Osteoblast (primary cell): Measurements from ENCODE around the gene SHC2. TPM values are rescaled to one million over a fixed set of nuclear protein-coding genes. Genes with fewer than 3 reads are reported as not detected.
A peak's percentile ranks its signal among the peaks of the same experiment; 100 is the strongest.
"Not testable (repeated sequence)": the region's sequence is repeated elsewhere in the genome, so short reads cannot be mapped to it uniquely, and the experiment has no call there.

Experiments used
- DNase-seq: peaks from one replicate; pipeline ENCODE4 v3.0.0; 2011; ENCODE audit warnings: low spot score, mixed read lengths; ENCODE audit not compliant: insufficient read length; ENCODE audit errors: missing footprints
- H2AFZ ChIP-seq: 2 replicates; pipeline ENCODE4 v1.6.0; 2011; ENCODE audit warnings: mild to moderate bottlenecking, low read length
- H3K27ac ChIP-seq: 2 replicates; pipeline ENCODE4 v1.5.1; 2011; ENCODE audit warnings: mild to moderate bottlenecking, low read depth, low read length, moderate library complexity
- H3K27me3 ChIP-seq: 2 replicates; pipeline ENCODE4 v1.6.0; 2012; ENCODE audit warnings: mild to moderate bottlenecking, control low read depth, inconsistent platforms, low read length, moderate library complexity; ENCODE audit not compliant: insufficient read depth
- H3K36me3 ChIP-seq: 2 replicates; pipeline ENCODE4 v1.5.1; 2011; ENCODE audit warnings: mild to moderate bottlenecking, low read length, control low read depth, moderate library complexity; ENCODE audit not compliant: insufficient read depth
- H3K4me1 ChIP-seq: 2 replicates; pipeline ENCODE4 v1.5.1; 2011; ENCODE audit warnings: mild to moderate bottlenecking, low read length, control low read depth, moderate library complexity; ENCODE audit not compliant: insufficient read depth
- H3K4me2 ChIP-seq: 2 replicates; pipeline ENCODE4 v1.6.0; 2011; ENCODE audit warnings: mild to moderate bottlenecking, low read length; ENCODE audit not compliant: insufficient read depth
- H3K4me3 ChIP-seq: fragments of 200-600 bp; sonication (generic); 3 replicates; pipeline ENCODE4 v1.5.1; 2012; ENCODE audit warnings: mild to moderate bottlenecking, low read length, inconsistent platforms; ENCODE audit not compliant: insufficient read depth
- H3K79me2 ChIP-seq: 2 replicates; pipeline ENCODE4 v1.6.0; 2012; ENCODE audit warnings: mild to moderate bottlenecking, low read length, control low read depth, inconsistent platforms; ENCODE audit not compliant: insufficient read depth
- H3K9me3 ChIP-seq: 2 replicates; pipeline ENCODE4 v1.5.1; 2011; ENCODE audit warnings: low read depth, low read length, control low read depth
- H4K20me1 ChIP-seq: 2 replicates; pipeline ENCODE4 v1.6.0; 2012; ENCODE audit warnings: mild to moderate bottlenecking, low read length, control low read depth; ENCODE audit not compliant: insufficient read depth
- total RNA-seq: library from RNA; depleted of rRNA; stranded (reverse); fragments of >200 nt; gene quantifications from 2 replicates; pipeline ENCODE4 v1.2.3, GENCODE V29; 2012
- TF ChIP-seq, protein P1 (sequence below): IDR thresholded peaks from 2 replicates; pipeline ENCODE4 v1.5.1; 2011; ENCODE audit warnings: mild to moderate bottlenecking, low read depth, low read length, moderate library complexity; ENCODE audit errors: extremely low read depth

SHC2 gene
- total RNA-seq, 1 donor, result 0.36 TPM

DNA sequence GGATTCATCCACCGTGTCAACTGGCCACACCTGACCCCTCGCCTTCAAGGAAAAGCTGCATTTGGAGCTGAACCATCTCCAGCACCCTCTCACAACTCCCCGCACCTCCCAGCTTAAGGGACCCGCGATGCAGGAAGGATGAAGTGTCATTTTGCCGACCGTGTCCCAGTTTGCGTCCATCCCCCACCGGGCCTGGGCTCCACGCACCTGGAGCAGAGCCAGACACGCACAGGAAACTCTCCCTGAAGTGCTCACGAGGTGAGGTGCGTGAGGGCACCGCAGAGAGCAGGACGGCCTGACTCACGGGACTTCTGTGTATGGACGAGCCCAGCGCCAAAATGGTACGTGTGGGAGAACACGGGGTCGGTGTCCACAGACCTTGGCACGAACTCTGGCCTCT is 7.2 kb downstream of the SHC2 start:
- no peaks in the 10 kb centered on the region for H3K79me2 ChIP-seq
- no peaks in the 10 kb centered on the region for H3K4me1 ChIP-seq
- no peak overlapping the region for H3K27ac ChIP-seq
- no peaks in the 10 kb centered on the region for H3K9me3 ChIP-seq
- no peaks in the 10 kb centered on the region for H4K20me1 ChIP-seq
- no peaks in the 10 kb centered on the region for H3K36me3 ChIP-seq
- TF ChIP-seq, protein P1, sequence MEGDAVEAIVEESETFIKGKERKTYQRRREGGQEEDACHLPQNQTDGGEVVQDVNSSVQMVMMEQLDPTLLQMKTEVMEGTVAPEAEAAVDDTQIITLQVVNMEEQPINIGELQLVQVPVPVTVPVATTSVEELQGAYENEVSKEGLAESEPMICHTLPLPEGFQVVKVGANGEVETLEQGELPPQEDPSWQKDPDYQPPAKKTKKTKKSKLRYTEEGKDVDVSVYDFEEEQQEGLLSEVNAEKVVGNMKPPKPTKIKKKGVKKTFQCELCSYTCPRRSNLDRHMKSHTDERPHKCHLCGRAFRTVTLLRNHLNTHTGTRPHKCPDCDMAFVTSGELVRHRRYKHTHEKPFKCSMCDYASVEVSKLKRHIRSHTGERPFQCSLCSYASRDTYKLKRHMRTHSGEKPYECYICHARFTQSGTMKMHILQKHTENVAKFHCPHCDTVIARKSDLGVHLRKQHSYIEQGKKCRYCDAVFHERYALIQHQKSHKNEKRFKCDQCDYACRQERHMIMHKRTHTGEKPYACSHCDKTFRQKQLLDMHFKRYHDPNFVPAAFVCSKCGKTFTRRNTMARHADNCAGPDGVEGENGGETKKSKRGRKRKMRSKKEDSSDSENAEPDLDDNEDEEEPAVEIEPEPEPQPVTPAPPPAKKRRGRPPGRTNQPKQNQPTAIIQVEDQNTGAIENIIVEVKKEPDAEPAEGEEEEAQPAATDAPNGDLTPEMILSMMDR, result no peak
- no peak overlapping the region for H2AFZ ChIP-seq
- H3K27me3 ChIP-seq, result no peaks in the 10 kb centered on the region
- H3K4me2 ChIP-seq, result no peak overlapping the region
- DNase-seq, result peak; percentile 84
- no peak overlapping the region for H3K4me3 ChIP-seq

DNA sequence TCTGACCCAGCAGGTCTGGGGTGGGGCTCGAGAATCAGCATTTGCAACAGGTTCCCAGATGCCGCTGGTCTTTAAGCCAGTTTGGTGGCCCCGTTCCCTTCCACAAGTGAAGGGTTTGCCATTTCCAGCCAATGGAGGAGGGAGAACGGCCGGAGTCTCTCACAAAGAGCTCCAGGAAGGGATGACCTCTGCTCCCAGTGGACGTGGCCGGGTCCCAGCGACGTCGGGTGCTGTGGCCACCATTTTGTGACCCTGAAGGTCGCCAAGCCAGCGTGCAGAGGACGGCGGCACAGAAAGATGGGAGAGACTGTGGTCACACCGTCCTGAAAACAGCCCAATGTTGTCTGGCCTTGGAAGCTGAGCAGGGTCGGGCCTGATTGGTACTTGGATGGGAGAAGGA is 8.0 kb downstream of the SHC2 start:
- H3K9me3 ChIP-seq, result no peaks in the 10 kb centered on the region
- H3K4me1 ChIP-seq, result no peaks in the 10 kb centered on the region
- no peak overlapping the region for H3K27ac ChIP-seq
- no peaks in the 10 kb centered on the region for H3K79me2 ChIP-seq
- peak; percentile 82 for DNase-seq
- H3K36me3 ChIP-seq, result no peaks in the 10 kb centered on the region
- H2AFZ ChIP-seq, result no peak overlapping the region
- H4K20me1 ChIP-seq, result no peaks in the 10 kb centered on the region
- H3K27me3 ChIP-seq, result no peaks in the 10 kb centered on the region
- no peak overlapping the region for H3K4me3 ChIP-seq
- H3K4me2 ChIP-seq, result no peak overlapping the region
- TF ChIP-seq, protein P1, result no peak

DNA sequence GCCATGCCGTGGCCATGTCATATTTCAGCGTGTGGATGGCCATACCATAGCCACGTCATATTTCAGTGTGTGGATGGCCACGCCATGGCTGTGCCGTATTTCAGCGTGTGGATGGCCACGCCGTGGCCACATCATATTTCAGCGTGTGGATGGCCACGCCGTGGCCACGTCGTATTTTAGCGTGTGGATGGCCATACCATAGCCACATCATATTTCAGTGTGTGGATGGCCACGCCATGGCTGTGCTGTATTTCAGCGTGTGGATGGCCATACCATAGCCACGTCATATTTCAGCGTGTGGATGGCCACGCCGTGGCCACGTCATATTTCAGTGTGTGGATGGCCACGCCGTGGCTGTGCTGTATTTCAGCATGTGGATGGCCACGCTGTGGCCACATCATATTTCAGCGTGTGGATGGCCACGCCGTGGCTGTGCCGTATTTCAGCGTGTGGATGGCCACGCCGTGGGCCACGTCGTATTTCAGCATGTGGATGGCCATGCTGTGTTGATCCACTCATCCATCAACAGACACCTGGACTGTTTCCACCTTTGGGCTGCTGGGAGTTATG is 9.8 kb downstream of the SHC2 start:
- H3K4me1 ChIP-seq, H4K20me1 ChIP-seq, H3K27me3 ChIP-seq, H3K4me2 ChIP-seq, H3K27ac ChIP-seq, H3K79me2 ChIP-seq, H3K36me3 ChIP-seq, H3K9me3 ChIP-seq, H3K4me3 ChIP-seq, H2AFZ ChIP-seq: not testable (repeated sequence)
- DNase-seq, result peak; percentile 66

DNA sequence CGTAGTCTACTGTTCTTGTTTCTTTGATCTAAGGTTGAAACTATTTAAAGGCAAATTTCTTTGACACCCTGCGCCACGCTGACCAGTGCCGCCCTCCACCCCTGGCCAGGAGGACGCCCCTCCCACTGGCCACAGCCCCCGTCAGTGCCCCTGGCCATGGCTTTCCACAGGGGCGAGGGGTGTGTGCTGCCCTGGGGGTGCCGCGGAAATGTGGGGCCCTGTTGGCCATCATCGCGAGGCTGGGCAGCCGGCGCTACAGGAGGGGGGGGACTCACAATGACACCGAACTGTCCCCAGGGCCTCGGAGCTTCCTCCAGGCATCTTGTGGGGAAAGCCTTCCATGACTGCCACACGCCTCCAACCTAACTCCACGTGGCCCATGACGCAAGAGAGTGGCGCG is 10.9 kb downstream of the SHC2 start:
- TF ChIP-seq, protein P1, result no peak
- no peaks in the 10 kb centered on the region for H4K20me1 ChIP-seq
- H3K27ac ChIP-seq, result no peak overlapping the region
- no peaks in the 10 kb centered on the region for H3K4me1 ChIP-seq
- no peak for DNase-seq
- no peaks in the 10 kb centered on the region for H3K36me3 ChIP-seq
- no peak overlapping the region for H3K4me3 ChIP-seq
- H3K4me2 ChIP-seq, result no peak overlapping the region
- H2AFZ ChIP-seq, result no peak overlapping the region
- H3K27me3 ChIP-seq, result no peaks in the 10 kb centered on the region
- no peaks in the 10 kb centered on the region for H3K9me3 ChIP-seq
- no peaks in the 10 kb centered on the region for H3K79me2 ChIP-seq
